Pancreas (tissue), 10 donors: ENCODE results near the gene BSND. TPM values are rescaled to one million over a fixed set of nuclear protein-coding genes. Genes with fewer than 3 reads are reported as not detected.

Source experiments
- ATAC-seq, 4 donors: fragments of 200-7000 bp; cut with Tn5 transposase; one replicate each; pipeline versions ENCODE4 v1.8.0 to v1.9.1; 2020; ENCODE audit warnings: mild to moderate bottlenecking in 4 of 4, moderate library complexity in 4 of 4
- DNase-seq, 6 donors: peaks; one replicate each; pipeline ENCODE4 v3.0.0-alpha.2; 2020
- FAIRE-seq: peaks from 2 replicates; lab custom pipeline; 2012; peaks lifted over from hg19 to GRCh38; lab: Jason Lieb, UNC
- H3K27ac ChIP-seq, 4 donors: fragments of 200-600 bp; sonication (generic); 1 replicate in 3 of 4; 2 replicates in 1 of 4; pipeline versions ENCODE4 v1.5.0 to v1.8.0; 2020
- H3K27me3 ChIP-seq, 4 donors: fragments of 200-600 bp; one replicate each; pipeline ENCODE4 v1.8.0; 2021
- H3K36me3 ChIP-seq, 3 donors: fragments of 200-600 bp; sonication (generic) in 1 of 3; one replicate each; pipeline versions ENCODE4 v1.5.0 to v1.8.0; 2020 to 2021
- H3K4me1 ChIP-seq, 3 donors: fragments of 200-600 bp; one replicate each; pipeline ENCODE4 v1.8.0; 2021
- H3K4me3 ChIP-seq, 4 donors: fragments of 200-600 bp; sonication (generic) in 2 of 4; one replicate each; pipeline versions ENCODE4 v1.5.0 to v1.8.0; 2020 to 2021
- H3K9me3 ChIP-seq, 4 donors: fragments of 200-600 bp; one replicate each; pipeline ENCODE4 v1.8.0; 2021
- WGBS, 2 donors: extraction: QIAGEN DNeasy Blood & Tissue Kit; methylation state at CpG; one replicate each; pipeline ENCODE4 v1.1.7; 2013; 5-methylcytosine and 5-hydroxymethylcytosine counted together
- intact Hi-C, 3 donors: fragments of 100-400 bp; cut with DNase I; formaldehyde crosslinking; loops; one replicate each; pipeline versions ENCODE4 v1.11.1 to v1.14.2; 2022
- polyA plus RNA-seq, 2 donors: library from polyadenylated mRNA; stranded (reverse); fragments of 200-250 nt; gene quantifications; one replicate each; pipeline ENCODE4 v1.2.3, GENCODE V29; 2013
- total RNA-seq, 6 donors: library from RNA; stranded (reverse); fragmentation: NEBNext Ultra II Directional in 4 of 6; extraction: Animal tissue kit (Norgen Biotek cat#: 25700) in 4 of 6; gene quantifications; one replicate each; pipeline versions ENCODE4 v1.2.1 to v1.2.4, GENCODE V29; 2021 to 2023
- TF ChIP-seq, protein P1 (sequence below), 4 donors: fragments of 200-600 bp; sonication (generic) in 3 of 4; IDR thresholded peaks; one replicate each; pipeline versions ENCODE4 v1.5.0 to v1.8.0; 2021; ENCODE audit warnings: antibody characterized with exemption in 4 of 4
- donor health status: healthy with polysubstance abuse.
- donor health status: DM: no; HTN: no; CAD: no; lungs with moderate emphysema.
- donor health status: DM: no; HTN: no; CAD: no.
- donor health status: control.
- donor health status: control.
- donor health status: Bipolar disorder and iron deficiency.
- donor health status: DM: yes; HTN: yes; CAD: no.
- donor health status: DM: no; HTN: no; CAD: no.
- donor health status: DM: no; HTN: no; CAD: no.
- donor health status: DM: yes; HTN: yes; CAD: no.

The BSND gene
- total and polyA plus RNA-seq, 8 donors: 0.02 to 0.04 TPM; not detected in 6

- no peak for FAIRE-seq
- Histone ChIP-seq H3K4me3 (no peak overlapping the region), H3K4me1 (no peaks in the 10 kb centered on the region), H3K27me3 (no peaks in the 10 kb centered on the region), H3K36me3 (no peaks in the 10 kb centered on the region), H3K9me3 (no peaks in the 10 kb centered on the region), H3K27ac (no peak overlapping the region)
- intact Hi-C loops: no loop called here
- peak in 2 of 6 donors; percentile 31 to 44 for DNase-seq
- ATAC-seq: peak in 1 of 4 donors; percentile 7
- TF ChIP-seq, protein P1, sequence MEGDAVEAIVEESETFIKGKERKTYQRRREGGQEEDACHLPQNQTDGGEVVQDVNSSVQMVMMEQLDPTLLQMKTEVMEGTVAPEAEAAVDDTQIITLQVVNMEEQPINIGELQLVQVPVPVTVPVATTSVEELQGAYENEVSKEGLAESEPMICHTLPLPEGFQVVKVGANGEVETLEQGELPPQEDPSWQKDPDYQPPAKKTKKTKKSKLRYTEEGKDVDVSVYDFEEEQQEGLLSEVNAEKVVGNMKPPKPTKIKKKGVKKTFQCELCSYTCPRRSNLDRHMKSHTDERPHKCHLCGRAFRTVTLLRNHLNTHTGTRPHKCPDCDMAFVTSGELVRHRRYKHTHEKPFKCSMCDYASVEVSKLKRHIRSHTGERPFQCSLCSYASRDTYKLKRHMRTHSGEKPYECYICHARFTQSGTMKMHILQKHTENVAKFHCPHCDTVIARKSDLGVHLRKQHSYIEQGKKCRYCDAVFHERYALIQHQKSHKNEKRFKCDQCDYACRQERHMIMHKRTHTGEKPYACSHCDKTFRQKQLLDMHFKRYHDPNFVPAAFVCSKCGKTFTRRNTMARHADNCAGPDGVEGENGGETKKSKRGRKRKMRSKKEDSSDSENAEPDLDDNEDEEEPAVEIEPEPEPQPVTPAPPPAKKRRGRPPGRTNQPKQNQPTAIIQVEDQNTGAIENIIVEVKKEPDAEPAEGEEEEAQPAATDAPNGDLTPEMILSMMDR (IDR thresholded peaks at IDR 0.05): peak in 1 of 4 donors; percentile 6
Measured at GRCh38 chr1:54982739-54983138, 16.0 kb upstream of the BSND start.

- Histone ChIP-seq H3K4me1 (no peaks in the 10 kb centered on the region), H3K27ac (no peak overlapping the region), H3K36me3 (no peaks in the 10 kb centered on the region), H3K27me3 (no peaks in the 10 kb centered on the region), H3K9me3 (no peaks in the 10 kb centered on the region), H3K4me3 (no peak overlapping the region)
- ATAC-seq (no peak), DNase-seq (peak in 2 of 6 donors; percentile 19 to 23), FAIRE-seq (no peak)
- 71 to 72% methylated on average over 7 of the region's 7 CpGs for WGBS, 2 donors
- intact Hi-C loops: no loop called here
- TF ChIP-seq, protein P1 (IDR thresholded peaks at IDR 0.05): no peak
Measured at GRCh38 chr1:54984131-54984842, 14.4 kb upstream of the BSND start.

GRCh38 chr1:54985556-54985955 lies 13.2 kb upstream of the BSND start:
- no peaks in the 10 kb centered on the region for H3K4me1 ChIP-seq
- 84 to 90% methylated on average over 5 of the region's 5 CpGs for WGBS, 2 donors
- no peak for ATAC-seq
- H3K27ac ChIP-seq: no peak overlapping the region
- intact Hi-C loops: no loop called here
- no peaks in the 10 kb centered on the region for H3K27me3 ChIP-seq
- no peak overlapping the region for H3K4me3 ChIP-seq
- no peaks in the 10 kb centered on the region for H3K36me3 ChIP-seq
- no peaks in the 10 kb centered on the region for H3K9me3 ChIP-seq
- TF ChIP-seq, protein P1 (IDR thresholded peaks at IDR 0.05): no peak
- FAIRE-seq: no peak
- DNase-seq: peak in 1 of 6 donors; percentile 11

DNA sequence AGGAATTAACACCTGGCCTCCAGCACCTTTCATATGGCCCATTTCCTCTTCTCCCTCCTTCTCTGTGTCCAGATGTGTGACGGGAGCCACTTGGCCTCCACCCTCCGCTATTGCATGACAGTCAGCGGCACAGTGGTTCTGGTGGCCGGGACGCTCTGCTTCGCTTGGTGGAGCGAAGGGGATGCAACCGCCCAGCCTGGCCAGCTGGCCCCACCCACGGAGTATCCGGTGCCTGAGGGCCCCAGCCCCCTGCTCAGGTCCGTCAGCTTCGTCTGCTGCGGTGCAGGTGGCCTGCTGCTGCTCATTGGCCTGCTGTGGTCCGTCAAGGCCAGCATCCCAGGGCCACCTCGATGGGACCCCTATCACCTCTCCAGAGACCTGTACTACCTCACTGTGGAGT lies 12.7 kb upstream of the BSND start:
- H3K4me1 ChIP-seq: no peaks in the 10 kb centered on the region
- WGBS, 2 donors: 85 to 88% methylated on average over 15 of the region's 15 CpGs
- TF ChIP-seq, protein P1 (IDR thresholded peaks at IDR 0.05): no peak
- H3K9me3 ChIP-seq: no peaks in the 10 kb centered on the region
- intact Hi-C loops: no loop called here
- no peaks in the 10 kb centered on the region for H3K36me3 ChIP-seq
- H3K4me3 ChIP-seq: no peak overlapping the region
- ATAC-seq (no peak), FAIRE-seq (no peak), DNase-seq (peak in 1 of 6 donors; percentile 57)
- H3K27me3 ChIP-seq: no peaks in the 10 kb centered on the region
- H3K27ac ChIP-seq: no peak overlapping the region

GRCh38 chr1:54986533-54986932 lies 12.2 kb upstream of the BSND start:
- ATAC-seq (no peak), DNase-seq (no peak), FAIRE-seq (no peak)
- WGBS, 2 donors: 92 to 95% methylated on average over 3 of the region's 3 CpGs
- Histone ChIP-seq H3K4me3 (no peak overlapping the region), H3K4me1 (no peaks in the 10 kb centered on the region), H3K27me3 (no peaks in the 10 kb centered on the region), H3K9me3 (no peaks in the 10 kb centered on the region), H3K36me3 (no peaks in the 10 kb centered on the region), H3K27ac (no peak overlapping the region)
- intact Hi-C loops: no loop called here
- TF ChIP-seq, protein P1 (IDR thresholded peaks at IDR 0.05): no peak
